ENCODE measurements around the gene TRIP13.

Gene TRIP13

GRCh38 chr5:883475-884181 lies 9.1 kb upstream of the TRIP13 start:
- H3K27ac ChIP-seq = no peak overlapping the region
- TF ChIP-seq ZFX (IDR thresholded peaks at IDR 0.05; ENCODE audit: borderline replicate concordance) (no peak), CTCF (IDR thresholded peaks at IDR 0.05) (no peak)

GRCh38 chr5:884345-885126 lies 8.1 kb upstream of the TRIP13 start:
- H3K27ac ChIP-seq = no peak overlapping the region
- TF ChIP-seq CTCF (IDR thresholded peaks at IDR 0.05) (no peak), ZFX (IDR thresholded peaks at IDR 0.05; ENCODE audit: borderline replicate concordance) (no peak)

- no peak for TF ChIP-seq CTCF (IDR thresholded peaks at IDR 0.05)
- TF ChIP-seq ZFX (IDR thresholded peaks at IDR 0.05; ENCODE audit: borderline replicate concordance) = no peak
- no peak overlapping the region for H3K27ac ChIP-seq
Measured at GRCh38 chr5:885127-885442, 7.6 kb upstream of the TRIP13 start.

- TF ChIP-seq ZFX (IDR thresholded peaks at IDR 0.05; ENCODE audit: borderline replicate concordance) (no peak), CTCF (IDR thresholded peaks at IDR 0.05) (no peak)
- H3K27ac ChIP-seq = no peak overlapping the region
Measured at GRCh38 chr5:885529-885928, 7.2 kb upstream of the TRIP13 start.

GRCh38 chr5:886036-886435 lies 6.6 kb upstream of the TRIP13 start:
- H3K27ac ChIP-seq = no peak overlapping the region
- TF ChIP-seq ZFX (IDR thresholded peaks at IDR 0.05; ENCODE audit: borderline replicate concordance) (no peak), CTCF (IDR thresholded peaks at IDR 0.05) (no peak)

- no peak overlapping the region for H3K27ac ChIP-seq
- TF ChIP-seq ZFX (IDR thresholded peaks at IDR 0.05; ENCODE audit: borderline replicate concordance) (no peak), CTCF (IDR thresholded peaks at IDR 0.05) (no peak)
Measured at GRCh38 chr5:886716-887325, 5.9 kb upstream of the TRIP13 start.

All from 22Rv1 (cell line).